H1 (cell line): ENCODE data around the gene RNF38. TPM values are rescaled to one million over a fixed set of nuclear protein-coding genes. Genes with fewer than 3 reads are reported as not detected.

ENCODE experiments used
- CTCF ChIA-PET: fragments of 300-600 bp; sonication (Branson Sonifier 250); formaldehyde crosslinking; loops from one replicate; lab custom pipeline; 2021; ENCODE audit not compliant: partially characterized antibody; lab: Charles Lee
- POLR2A ChIA-PET: fragments of 300-600 bp; sonication (Branson Sonifier 250); formaldehyde crosslinking; loops from one replicate; lab custom pipeline; 2021; ENCODE audit warnings: inconsistent platforms; ENCODE audit not compliant: partially characterized antibody; lab: Charles Lee
- DNase-seq, 2 experiments: peaks; one replicate each; pipeline versions ENCODE4 v3.0.0 to v3.0.0-alpha.2; 2010 to 2022; ENCODE audit warnings: low spot score in 2 of 2, low read depth in 1 of 2, mixed read lengths in 1 of 2
- FAIRE-seq: peaks from 2 replicates; lab custom pipeline; 2011; peaks lifted over from hg19 to GRCh38; lab: Jason Lieb, UNC
- H2AFZ ChIP-seq: 2 replicates; pipeline ENCODE4 v1.8.1; 2012; ENCODE audit warnings: low read length, inconsistent platforms
- H2AK5ac ChIP-seq: 2 replicates; pipeline ENCODE4 v1.6.1; 2013; ENCODE audit warnings: low read depth, low read length
- H2BK120ac ChIP-seq: replicated peaks from 2 replicates; pipeline ENCODE3; 2013; ENCODE audit warnings: low read depth, low read length, inconsistent platforms
- H2BK12ac ChIP-seq: 2 replicates; pipeline ENCODE4 v1.6.1; 2013; ENCODE audit warnings: low read depth, low read length
- H2BK15ac ChIP-seq: 2 replicates; pipeline ENCODE4 v1.6.1; 2013; ENCODE audit warnings: low read length
- H2BK20ac ChIP-seq: 2 replicates; pipeline ENCODE4 v1.6.1; 2013; ENCODE audit warnings: low read length
- H2BK5ac ChIP-seq: 2 replicates; pipeline ENCODE4 v1.6.1; 2013; ENCODE audit warnings: low read depth, low read length
- H3K14ac ChIP-seq: 2 replicates; pipeline ENCODE4 v1.6.1; 2013; ENCODE audit warnings: inconsistent platforms; ENCODE audit not compliant: insufficient read length
- H3K18ac ChIP-seq: 2 replicates; pipeline ENCODE4 v1.6.1; 2013; ENCODE audit warnings: low read length; ENCODE audit errors: extremely low read depth
- H3K23ac ChIP-seq: 2 replicates; pipeline ENCODE4 v1.6.1; 2013; ENCODE audit warnings: inconsistent platforms; ENCODE audit not compliant: insufficient read length
- H3K23me2 ChIP-seq: 2 replicates; pipeline ENCODE4 v1.6.1; 2013; ENCODE audit warnings: low read depth, low read length
- H3K27ac ChIP-seq: 2 replicates; pipeline ENCODE4 v1.6.1; 2011; ENCODE audit warnings: low read depth, low read length, inconsistent platforms
- H3K27me3 ChIP-seq, 4 experiments: replicated peaks in 1 of 4; 1 replicate in 1 of 4; 2 replicates in 3 of 4; pipeline versions ENCODE4 v1.6.1 to v1.8.1; 2011 to 2013; ENCODE audit warnings: low read length in 3 of 4, mild to moderate bottlenecking in 3 of 4, inconsistent platforms in 2 of 4, mixed read lengths in 2 of 4, moderate library complexity in 1 of 4; ENCODE audit not compliant: control insufficient read depth in 3 of 4, insufficient read depth in 3 of 4; ENCODE audit errors: extremely low read depth in 1 of 4
- H3K36me3 ChIP-seq, 4 experiments: 2 replicates each; pipeline versions ENCODE4 v1.6.1 to v1.8.1; 2011 to 2013; ENCODE audit warnings: mild to moderate bottlenecking in 4 of 4, low read length in 3 of 4, moderate library complexity in 2 of 4, control low read depth in 1 of 4, inconsistent platforms in 1 of 4; ENCODE audit not compliant: insufficient read depth in 4 of 4, control insufficient read depth in 2 of 4
- H3K4ac ChIP-seq: replicated peaks from 2 replicates; pipeline ENCODE3; 2013; ENCODE audit warnings: low read length, low read depth, mixed read lengths, inconsistent platforms; ENCODE audit not compliant: insufficient read length
- H3K4me1 ChIP-seq, 4 experiments: replicated peaks in 1 of 4; 1 replicate in 1 of 4; 2 replicates in 3 of 4; pipeline versions ENCODE4 v1.6.1 to v1.8.1; 2011 to 2013; ENCODE audit warnings: low read length in 3 of 4, inconsistent platforms in 2 of 4, mixed read lengths in 1 of 4; ENCODE audit not compliant: insufficient read depth in 4 of 4, control insufficient read depth in 3 of 4
- H3K4me2 ChIP-seq, 2 experiments: 2 replicates each; pipeline versions ENCODE4 v1.6.1 to v1.8.1; 2011 to 2013; ENCODE audit warnings: low read depth in 2 of 2, low read length in 2 of 2, control low read depth in 1 of 2, inconsistent platforms in 1 of 2, mild to moderate bottlenecking in 1 of 2; ENCODE audit not compliant: insufficient read depth in 1 of 2
- H3K4me3 ChIP-seq, 4 experiments: fragments of 200-600, 300-600 bp in 1 of 4; sonication (generic), shearing (Covaris generic), sonication (Bioruptor Twin) in 1 of 4; 2 replicates each; pipeline versions ENCODE4 v1.5.1 to v1.8.1; 2011 to 2016; ENCODE audit warnings: low read length in 4 of 4, low read depth in 3 of 4, control low read depth in 2 of 4, inconsistent platforms in 2 of 4, mild to moderate bottlenecking in 2 of 4, mixed read lengths in 1 of 4, moderate library complexity in 1 of 4; ENCODE audit not compliant: insufficient read depth in 2 of 4; ENCODE audit errors: extremely low read depth in 1 of 4
- H3K56ac ChIP-seq: replicated peaks from 2 replicates; pipeline ENCODE3; 2013; ENCODE audit warnings: low read depth, mild to moderate bottlenecking, mixed read lengths, low read length, inconsistent platforms; ENCODE audit not compliant: insufficient read length
- H3K79me1 ChIP-seq: 2 replicates; pipeline ENCODE4 v1.6.1; 2013; ENCODE audit warnings: low read depth, low read length, control low read depth
- H3K79me2 ChIP-seq, 2 experiments: 2 replicates each; pipeline versions ENCODE4 v1.6.1 to v1.8.1; 2012 to 2013; ENCODE audit warnings: low read length in 2 of 2, mild to moderate bottlenecking in 2 of 2, inconsistent platforms in 1 of 2; ENCODE audit not compliant: insufficient read depth in 2 of 2, control insufficient read depth in 1 of 2
- H3K9ac ChIP-seq, 4 experiments: replicated peaks in 1 of 4; 1 replicate in 1 of 4; 2 replicates in 3 of 4; pipeline versions ENCODE4 v1.6.1 to v1.8.1; 2011 to 2013; ENCODE audit warnings: low read depth in 3 of 4, low read length in 3 of 4, control low read depth in 2 of 4, mild to moderate bottlenecking in 2 of 4, moderate library complexity in 2 of 4, inconsistent platforms in 1 of 4; ENCODE audit errors: extremely low read depth in 1 of 4
- H3K9me3 ChIP-seq, 2 experiments: 2 replicates each; pipeline versions ENCODE4 v1.6.1 to v1.8.1; 2012 to 2013; ENCODE audit warnings: mild to moderate bottlenecking in 2 of 2, moderate library complexity in 2 of 2, control low read depth in 1 of 2, inconsistent platforms in 1 of 2, low read depth in 1 of 2, low read length in 1 of 2, mixed read lengths in 1 of 2; ENCODE audit not compliant: insufficient read depth in 2 of 2
- H4K20me1 ChIP-seq, 2 experiments: replicated peaks in 1 of 2; 2 replicates each; pipeline versions ENCODE3 to v1.8.1; 2011 to 2013; ENCODE audit warnings: inconsistent platforms in 2 of 2, low read length in 2 of 2, mild to moderate bottlenecking in 1 of 2; ENCODE audit not compliant: insufficient read depth in 2 of 2, control insufficient read depth in 1 of 2
- H4K5ac ChIP-seq: 2 replicates; pipeline ENCODE4 v1.6.1; 2013; ENCODE audit warnings: low read length, low read depth, mixed read lengths, inconsistent platforms; ENCODE audit not compliant: insufficient read length
- H4K8ac ChIP-seq: 2 replicates; pipeline ENCODE4 v1.8.0; 2013; ENCODE audit warnings: mild to moderate bottlenecking, moderate library complexity, low read length, inconsistent platforms; ENCODE audit not compliant: insufficient read depth; ENCODE audit errors: extremely low read depth
- H4K91ac ChIP-seq: replicated peaks from 2 replicates; pipeline ENCODE3; 2013; ENCODE audit warnings: low read length, mixed read lengths, inconsistent platforms; ENCODE audit not compliant: insufficient read length
- ASH2L ChIP-seq: fragments of 200-600, 300-600 bp; sonication (generic); IDR thresholded peaks from one replicate; pipeline ENCODE4 v1.7.1; 2017; ENCODE audit warnings: low read length
- EGR1 ChIP-seq: IDR thresholded peaks from 2 replicates; pipeline ENCODE4 v1.6.1; 2011; ENCODE audit warnings: low read depth, low read length, borderline replicate concordance
- RXRA ChIP-seq: IDR thresholded peaks from 2 replicates; pipeline ENCODE4 v1.6.1; 2011; ENCODE audit warnings: low read depth, mild to moderate bottlenecking, low read length, moderate library complexity; ENCODE audit not compliant: insufficient read depth
- SP2 ChIP-seq: IDR thresholded peaks from 2 replicates; pipeline ENCODE4 v1.6.1; 2012; ENCODE audit warnings: mild to moderate bottlenecking, low read length, inconsistent platforms
- SP4 ChIP-seq: IDR thresholded peaks from 2 replicates; pipeline ENCODE4 v1.6.1; 2012; ENCODE audit warnings: low read length, inconsistent platforms
- TBP ChIP-seq: IDR thresholded peaks from 2 replicates; pipeline ENCODE4 v1.6.1; 2011; ENCODE audit warnings: low read depth, low read length, improper control_type of control experiment
- YY1 ChIP-seq: IDR thresholded peaks from 2 replicates; pipeline ENCODE4 v1.6.1; 2011; ENCODE audit warnings: low read depth, mild to moderate bottlenecking, low read length
- WGBS, 2 experiments: shearing (Covaris generic) in 1 of 2; methylation state at CpG; one replicate each; pipeline versions ENCODE4 v1.1.6 to v1.1.7; 2013 to 2015; ENCODE audit warnings: low lambda C conversion rate in 2 of 2, mixed read lengths in 2 of 2, inconsistent platforms in 1 of 2, low coverage in 1 of 2, missing lambda C conversion rate in 1 of 2; ENCODE audit not compliant: insufficient replicate concordance in 2 of 2, insufficient coverage in 1 of 2, insufficient read length in 1 of 2; ENCODE audit errors: extremely low coverage in 1 of 2, missing lambda C conversion rate in 1 of 2; 5-methylcytosine and 5-hydroxymethylcytosine counted together
- polyA plus RNA-seq, 7 experiments: library from polyadenylated mRNA; depleted of rRNA in 3 of 7; stranded (reverse) in 5 of 7; unstranded in 2 of 7; fragments of >200 nt in 5 of 7; fragments of 200-250 nt in 2 of 7; gene quantifications; 1 replicate in 5 of 7; 2 replicates in 1 of 7; 4 replicates in 1 of 7; pipeline versions ENCODE4 v1.2.1 to v1.2.3, GENCODE V29; 2011 to 2013; ENCODE audit warnings: missing spikeins in 2 of 7, mixed read lengths in 2 of 7
- total RNA-seq: library from RNA; stranded (reverse); fragmentation: NEBNext Ultra II Directional; extraction: Animal tissue kit (Norgen Biotek cat#: 25700); gene quantifications from 2 replicates; pipeline ENCODE4 v1.2.1, GENCODE V29; 2021

Gene RNF38
- total and polyA plus RNA-seq, 2 of the 8 experiments (the other 6 are each of a cell fraction or from before 2014, with no cell fraction given): 54.9 to 60.9 TPM

DNA sequence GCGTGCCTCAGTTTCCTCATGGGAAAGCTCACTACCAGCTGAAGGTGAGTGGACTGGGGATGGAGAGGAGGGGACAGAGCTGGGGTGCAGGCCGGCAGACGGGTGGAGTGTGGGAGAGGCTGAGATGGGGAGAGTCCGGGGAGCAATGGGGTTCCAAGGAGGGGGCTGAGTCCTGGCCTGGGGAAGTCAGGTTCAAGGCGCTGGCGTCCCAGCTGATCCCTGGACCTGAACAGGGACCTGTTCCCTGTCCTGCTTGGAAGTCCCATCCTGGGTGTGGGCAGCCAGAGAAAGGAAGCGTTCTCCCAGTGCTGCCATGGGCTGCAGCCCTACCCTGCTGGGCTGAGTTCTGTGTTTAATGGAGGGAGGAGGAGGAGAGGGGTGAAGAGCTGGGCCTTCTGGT lies 80.9 kb downstream of the RNF38 start:
- Histone ChIP-seq H3K36me3 (no peaks in the 10 kb centered on the region), H3K27ac (no peak overlapping the region), H3K79me2 (no peaks in the 10 kb centered on the region), H3K18ac (no peak overlapping the region; the same call in 1 of the 2 replicates), H3K4me2 (no peak overlapping the region), H3K9me3 (no peaks in the 10 kb centered on the region), H2AK5ac (no peak overlapping the region), H3K23me2 (no peaks in the 10 kb centered on the region), H4K91ac (no peak overlapping the region), H3K56ac (no peak overlapping the region), H3K9ac (no peak overlapping the region), H2BK15ac (no peak overlapping the region), H3K4me1 (peaks cover 2 to 23% (median 5%) of the 10 kb centered on the region in 4 experiments; a peak in 6 of 7 replicates), H3K27me3 (no peaks in the 10 kb centered on the region), H2BK12ac (0 out of 2 replicates have a peak overlapping the region, but pooled peaks have one; percentile 39), H3K4me3 (no peak overlapping the region), H2BK5ac (no peak overlapping the region; the same call in 1 of the 2 replicates), H4K20me1 (no peaks in the 10 kb centered on the region), H2BK120ac (no peak overlapping the region), H2BK20ac (no peak overlapping the region), H4K8ac (peak overlapping the region; percentile 22; the same call in 1 of the 2 replicates), H3K23ac (no peak overlapping the region), H2AFZ (peak overlapping the region; percentile 58; the same call in 1 of the 2 replicates), H3K4ac (no peak overlapping the region), H3K14ac (no peak overlapping the region), H3K79me1 (no peaks in the 10 kb centered on the region), H4K5ac (no peak overlapping the region)
- 84% methylated on average over 7 of the region's 7 CpGs; no CpG with 5 or more reads in 1 of the 2 experiments for WGBS, 2 experiments
- no peak for DNase-seq
- ChIA-PET CTCF (interaction anchor here (0.6 to 5.1 kb wide), 5 partner anchors 8 to 110 kb away, joined by 3 to 45 read pairs (median 5); no protein-coding TSS in a partner anchor), POLR2A (interaction anchor here (1.6 to 2.3 kb wide), 2 partner anchors 9 to 13 kb away, joined by 5 to 7 read pairs; no protein-coding TSS in a partner anchor)
- TF ChIP-seq RXRA (no peak), SP2 (no peak), ASH2L (no peak), YY1 (no peak), SP4 (no peak), EGR1 (no peak), TBP (no peak)
- FAIRE-seq: no peak
